ENCODE results near the gene RRAGD. TPM values are rescaled to one million over a fixed set of nuclear protein-coding genes. Genes with fewer than 3 reads are reported as not detected.

RRAGD gene
- total and polyA plus RNA-seq, 2 of the 13 experiments (the other 11 are each of a cell fraction or from before 2014, with no cell fraction given): 0.35 to 0.53 TPM

DNA sequence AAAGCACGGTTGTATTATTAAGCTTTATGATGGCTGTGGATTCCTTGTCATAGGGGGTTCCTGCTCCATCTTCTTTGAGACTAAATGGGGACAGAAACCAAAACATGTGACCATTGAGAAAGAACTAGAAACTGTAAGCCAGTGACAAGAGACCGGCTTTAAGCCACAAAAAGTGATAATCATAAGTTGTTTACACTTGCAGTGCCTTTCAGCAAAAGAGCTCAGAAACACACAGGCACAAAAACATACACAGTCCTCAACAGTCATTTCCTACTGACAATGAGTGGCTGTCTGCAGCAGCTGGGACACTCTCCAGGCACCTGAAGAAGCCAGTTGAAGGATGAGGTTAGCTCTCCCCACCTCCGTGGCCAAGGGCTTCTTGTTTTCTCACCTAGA is 39.6 kb downstream of the RRAGD start:
- Histone ChIP-seq H3K9ac (ENCODE audit: insufficient read depth, low read depth, low read length) (no peak overlapping the region), H3K4me1 (ENCODE audit: insufficient read depth, low read length) (0 out of 2 replicates have a peak, but pooled peaks cover 7% of the 10 kb centered on the region), H2AFZ (ENCODE audit: low read length) (peak overlapping the region; percentile 18), H3K27me3 (ENCODE audit: control insufficient read depth in 1 of 2, insufficient read depth in 2 of 2, low read length in 2 of 2) (no peaks in the 10 kb centered on the region), H3K79me2 (ENCODE audit: insufficient read depth, low read length) (no peaks in the 10 kb centered on the region), H3K27ac (ENCODE audit: extremely low read length, insufficient read depth, low read length) (no peak overlapping the region), H3K36me3 (replicated peaks in 1 of 2; ENCODE audit: control insufficient read depth in 1 of 2, insufficient read depth in 2 of 2, low read length in 2 of 2) (no peaks in the 10 kb centered on the region), H3K4me2 (ENCODE audit: low read depth, low read length) (peak overlapping the region; percentile 45), H4K20me1 (ENCODE audit: insufficient read depth, low read length) (no peaks in the 10 kb centered on the region), H3K4me3 (replicated peaks in 1 of 3; ENCODE audit: insufficient read depth in 1 of 3, low read depth in 2 of 3, low read length in 3 of 3) (no peak overlapping the region), H3K9me3 (ENCODE audit: low read length) (no peaks in the 10 kb centered on the region)
- TF ChIP-seq MZF1 (CRISPR knock-in tag; IDR thresholded peaks at IDR 0.05; ENCODE audit: borderline replicate concordance): no peak
- no peak for TF ChIP-seq TAF1 (CRISPR knock-in tag; IDR thresholded peaks at IDR 0.05)
- no peak for TF ChIP-seq PAWR (CRISPR knock-in tag; IDR thresholded peaks at IDR 0.05; ENCODE audit: borderline replicate concordance)
- TF ChIP-seq ZNF460 (CRISPR knock-in tag; IDR thresholded peaks at IDR 0.05; ENCODE audit: borderline replicate concordance): no peak
- no peak for TF ChIP-seq ZNF121 (CRISPR knock-in tag; IDR thresholded peaks at IDR 0.05)
- TF ChIP-seq ZNF335 (CRISPR knock-in tag; IDR thresholded peaks at IDR 0.05): no peak
- TF ChIP-seq, protein P1, sequence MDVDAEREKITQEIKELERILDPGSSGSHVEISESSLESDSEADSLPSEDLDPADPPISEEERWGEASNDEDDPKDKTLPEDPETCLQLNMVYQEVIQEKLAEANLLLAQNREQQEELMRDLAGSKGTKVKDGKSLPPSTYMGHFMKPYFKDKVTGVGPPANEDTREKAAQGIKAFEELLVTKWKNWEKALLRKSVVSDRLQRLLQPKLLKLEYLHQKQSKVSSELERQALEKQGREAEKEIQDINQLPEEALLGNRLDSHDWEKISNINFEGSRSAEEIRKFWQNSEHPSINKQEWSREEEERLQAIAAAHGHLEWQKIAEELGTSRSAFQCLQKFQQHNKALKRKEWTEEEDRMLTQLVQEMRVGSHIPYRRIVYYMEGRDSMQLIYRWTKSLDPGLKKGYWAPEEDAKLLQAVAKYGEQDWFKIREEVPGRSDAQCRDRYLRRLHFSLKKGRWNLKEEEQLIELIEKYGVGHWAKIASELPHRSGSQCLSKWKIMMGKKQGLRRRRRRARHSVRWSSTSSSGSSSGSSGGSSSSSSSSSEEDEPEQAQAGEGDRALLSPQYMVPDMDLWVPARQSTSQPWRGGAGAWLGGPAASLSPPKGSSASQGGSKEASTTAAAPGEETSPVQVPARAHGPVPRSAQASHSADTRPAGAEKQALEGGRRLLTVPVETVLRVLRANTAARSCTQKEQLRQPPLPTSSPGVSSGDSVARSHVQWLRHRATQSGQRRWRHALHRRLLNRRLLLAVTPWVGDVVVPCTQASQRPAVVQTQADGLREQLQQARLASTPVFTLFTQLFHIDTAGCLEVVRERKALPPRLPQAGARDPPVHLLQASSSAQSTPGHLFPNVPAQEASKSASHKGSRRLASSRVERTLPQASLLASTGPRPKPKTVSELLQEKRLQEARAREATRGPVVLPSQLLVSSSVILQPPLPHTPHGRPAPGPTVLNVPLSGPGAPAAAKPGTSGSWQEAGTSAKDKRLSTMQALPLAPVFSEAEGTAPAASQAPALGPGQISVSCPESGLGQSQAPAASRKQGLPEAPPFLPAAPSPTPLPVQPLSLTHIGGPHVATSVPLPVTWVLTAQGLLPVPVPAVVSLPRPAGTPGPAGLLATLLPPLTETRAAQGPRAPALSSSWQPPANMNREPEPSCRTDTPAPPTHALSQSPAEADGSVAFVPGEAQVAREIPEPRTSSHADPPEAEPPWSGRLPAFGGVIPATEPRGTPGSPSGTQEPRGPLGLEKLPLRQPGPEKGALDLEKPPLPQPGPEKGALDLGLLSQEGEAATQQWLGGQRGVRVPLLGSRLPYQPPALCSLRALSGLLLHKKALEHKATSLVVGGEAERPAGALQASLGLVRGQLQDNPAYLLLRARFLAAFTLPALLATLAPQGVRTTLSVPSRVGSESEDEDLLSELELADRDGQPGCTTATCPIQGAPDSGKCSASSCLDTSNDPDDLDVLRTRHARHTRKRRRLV (CRISPR knock-in tag; IDR thresholded peaks at IDR 0.05): no peak
- TF ChIP-seq, protein P2, sequence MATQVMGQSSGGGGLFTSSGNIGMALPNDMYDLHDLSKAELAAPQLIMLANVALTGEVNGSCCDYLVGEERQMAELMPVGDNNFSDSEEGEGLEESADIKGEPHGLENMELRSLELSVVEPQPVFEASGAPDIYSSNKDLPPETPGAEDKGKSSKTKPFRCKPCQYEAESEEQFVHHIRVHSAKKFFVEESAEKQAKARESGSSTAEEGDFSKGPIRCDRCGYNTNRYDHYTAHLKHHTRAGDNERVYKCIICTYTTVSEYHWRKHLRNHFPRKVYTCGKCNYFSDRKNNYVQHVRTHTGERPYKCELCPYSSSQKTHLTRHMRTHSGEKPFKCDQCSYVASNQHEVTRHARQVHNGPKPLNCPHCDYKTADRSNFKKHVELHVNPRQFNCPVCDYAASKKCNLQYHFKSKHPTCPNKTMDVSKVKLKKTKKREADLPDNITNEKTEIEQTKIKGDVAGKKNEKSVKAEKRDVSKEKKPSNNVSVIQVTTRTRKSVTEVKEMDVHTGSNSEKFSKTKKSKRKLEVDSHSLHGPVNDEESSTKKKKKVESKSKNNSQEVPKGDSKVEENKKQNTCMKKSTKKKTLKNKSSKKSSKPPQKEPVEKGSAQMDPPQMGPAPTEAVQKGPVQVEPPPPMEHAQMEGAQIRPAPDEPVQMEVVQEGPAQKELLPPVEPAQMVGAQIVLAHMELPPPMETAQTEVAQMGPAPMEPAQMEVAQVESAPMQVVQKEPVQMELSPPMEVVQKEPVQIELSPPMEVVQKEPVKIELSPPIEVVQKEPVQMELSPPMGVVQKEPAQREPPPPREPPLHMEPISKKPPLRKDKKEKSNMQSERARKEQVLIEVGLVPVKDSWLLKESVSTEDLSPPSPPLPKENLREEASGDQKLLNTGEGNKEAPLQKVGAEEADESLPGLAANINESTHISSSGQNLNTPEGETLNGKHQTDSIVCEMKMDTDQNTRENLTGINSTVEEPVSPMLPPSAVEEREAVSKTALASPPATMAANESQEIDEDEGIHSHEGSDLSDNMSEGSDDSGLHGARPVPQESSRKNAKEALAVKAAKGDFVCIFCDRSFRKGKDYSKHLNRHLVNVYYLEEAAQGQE (IDR thresholded peaks at IDR 0.05; ENCODE audit: borderline replicate concordance in 1 of 2, low read depth in 1 of 2, low read length in 2 of 2): no peak
- TF ChIP-seq GZF1 (CRISPR knock-in tag; IDR thresholded peaks at IDR 0.05): no peak
- TF ChIP-seq SMAD3 (CRISPR knock-in tag; IDR thresholded peaks at IDR 0.05): no peak
- TF ChIP-seq SYNCRIP (IDR thresholded peaks at IDR 0.05; ENCODE audit: insufficient read depth, low read depth, low read length): no peak
- TF ChIP-seq PAF1 (CRISPR knock-in tag; IDR thresholded peaks at IDR 0.05): no peak
- TF ChIP-seq ZNF761 (CRISPR knock-in tag; conservative IDR thresholded peaks at IDR 0.05): no peak
- intact Hi-C loops (cut with micrococcal nuclease; ENCODE audit: unreplicated experiment): loop anchor here (5.0 to 10.0 kb wide), 2 partner anchors 225 to 388 kb away; no protein-coding TSS in a partner anchor
- in situ Hi-C loops (cut with HindIII; ENCODE audit: extremely low pct_ligation_motif_present, low pct_unique_long_range_greater_than_20kb): loop anchor here (5.0 kb wide), 1 partner anchor 60 kb away; no protein-coding TSS in a partner anchor
- BruUV-seq (replicated peaks): no TSS peak
- 28% methylated on average over 3 of the region's 3 CpGs for WGBS (ENCODE audit: low lambda C conversion rate)
- DNase-seq (ENCODE audit: low spot score): no peak
- FAIRE-seq: no peak
- ChIA-PET CTCF (ENCODE audit: low intra/inter-chr PET ratio, low total read pairs) (interaction anchor here (1.1 to 1.5 kb wide), 2 partner anchors 60 to 238 kb away, joined by 3 to 4 read pairs; partner anchors contain the start of gene ANKRD6), POLR2A (interaction anchor here (1.0 kb wide), 2 partner anchors 19 to 241 kb away, joined by 3 read pairs; no protein-coding TSS in a partner anchor)
- no peak for ATAC-seq

Data from HepG2 (cell line).